GM12878 (cell line): ENCODE data around the gene SDHC. TPM values are rescaled to one million over a fixed set of nuclear protein-coding genes. Genes with fewer than 3 reads are reported as not detected.

Source experiments
- ATAC-seq: fragments of 200-7000 bp; cut with Tn5 transposase; 3 replicates; pipeline ENCODE4 v1.9.1; 2020; ENCODE audit warnings: mild to moderate bottlenecking, moderate library complexity
- BruUV-seq: library from RNA; stranded (reverse); fragments of 400-500 nt; replicated peaks from 2 replicates; lab custom pipeline; 2021; lab: Mats Ljungman, UMichigan
- CTCF ChIA-PET: fragments of 300-600 bp; sonication (Branson Sonifier 250); formaldehyde crosslinking; extraction: SDS; loops from one replicate; lab custom pipeline; 2021; ENCODE audit warnings: inconsistent platforms; lab: Yijun Ruan, JAX
- POLR2A ChIA-PET: fragments of 350-600 bp; formaldehyde crosslinking; extraction: SDS; loops from one replicate; lab custom pipeline; 2021; ENCODE audit warnings: inconsistent platforms; lab: Charles Lee
- RAD21 ChIA-PET: fragments of 300-600 bp; sonication (Branson Sonifier 250); formaldehyde crosslinking; loops from one replicate; lab custom pipeline; 2023; ENCODE audit warnings: antibody characterized with exemption; ENCODE audit not compliant: unreplicated experiment; lab: Charles Lee
- SMC1A ChIA-PET: fragments of 300-600 bp; sonication (Branson Sonifier 250); formaldehyde crosslinking; loops from one replicate; lab custom pipeline; 2023; ENCODE audit not compliant: unreplicated experiment, uncharacterized antibody; lab: Charles Lee
- DNase-seq: peaks from one replicate; pipeline ENCODE4 v3.0.0-alpha.2; 2011; ENCODE audit warnings: low read depth, low spot score
- FAIRE-seq: peaks from 3 replicates; lab custom pipeline; 2011; peaks lifted over from hg19 to GRCh38; lab: Jason Lieb, UNC
- H2AFZ ChIP-seq: 2 replicates; pipeline ENCODE4 v1.6.0; 2011; ENCODE audit warnings: low read depth, low read length, control low read depth; ENCODE audit not compliant: control insufficient read depth
- H3K27ac ChIP-seq: 2 replicates; pipeline ENCODE4 v1.5.1; 2011; ENCODE audit warnings: control low read depth; ENCODE audit not compliant: control insufficient read depth, insufficient read depth
- H3K27me3 ChIP-seq, 2 experiments: replicated peaks in 1 of 2; 2 replicates each; pipeline versions ENCODE4 v1.6.0 to v1.6.1; 2011; ENCODE audit warnings: low read length in 1 of 2; ENCODE audit not compliant: control insufficient read depth in 2 of 2, insufficient read depth in 2 of 2
- H3K36me3 ChIP-seq, 2 experiments: 2 replicates each; pipeline ENCODE4 v1.5.1; 2011; ENCODE audit warnings: low read length in 1 of 2; ENCODE audit not compliant: control insufficient read depth in 2 of 2, insufficient read depth in 2 of 2
- H3K4me1 ChIP-seq: 2 replicates; pipeline ENCODE4 v1.6.1; 2011; ENCODE audit warnings: mild to moderate bottlenecking, low read length, moderate library complexity, mixed read lengths; ENCODE audit not compliant: control insufficient read depth, insufficient read depth
- H3K4me2 ChIP-seq: 2 replicates; pipeline ENCODE4 v1.6.0; 2011; ENCODE audit warnings: control low read depth; ENCODE audit not compliant: control insufficient read depth, insufficient read depth
- H3K4me3 ChIP-seq: fragments of 200-600 bp; sonication (generic); 2 replicates; pipeline ENCODE4 v1.5.1; 2016
- H3K79me2 ChIP-seq: 2 replicates; pipeline ENCODE4 v1.6.0; 2011; ENCODE audit warnings: low read length; ENCODE audit not compliant: control insufficient read depth, insufficient read depth
- H3K9ac ChIP-seq: 2 replicates; pipeline ENCODE4 v1.8.0; 2011; ENCODE audit warnings: low read length, control low read depth, mixed read lengths; ENCODE audit not compliant: control insufficient read depth, insufficient read depth
- H3K9me3 ChIP-seq: replicated peaks from 3 replicates; pipeline ENCODE4 v1.5.1; 2011; ENCODE audit warnings: mild to moderate bottlenecking, low read length; ENCODE audit not compliant: control insufficient read depth, insufficient read depth
- H4K20me1 ChIP-seq: 2 replicates; pipeline ENCODE4 v1.6.0; 2011; ENCODE audit not compliant: control insufficient read depth, insufficient read depth
- ATF7 ChIP-seq: fragments of 450-650 bp; IDR thresholded peaks from 2 replicates; pipeline ENCODE4 v1.6.1; 2016; ENCODE audit warnings: low read depth, mild to moderate bottlenecking
- CBFB ChIP-seq: IDR thresholded peaks from 2 replicates; pipeline ENCODE4 v1.6.1; 2016; ENCODE audit warnings: antibody characterized with exemption, low read depth
- CBX5 ChIP-seq: sonication (generic); IDR thresholded peaks from 2 replicates; pipeline ENCODE4 v1.6.1; 2016; ENCODE audit warnings: low read depth, moderate library complexity, mild to moderate bottlenecking, inconsistent platforms
- CUX1 ChIP-seq: IDR thresholded peaks from 2 replicates; pipeline ENCODE4 v1.6.1; 2012; ENCODE audit warnings: improper control_type of control experiment, low read depth, low read length; ENCODE audit not compliant: insufficient replicate concordance
- FOXM1 ChIP-seq: IDR thresholded peaks from 2 replicates; pipeline ENCODE4 v1.6.1; 2012; ENCODE audit warnings: low read depth, mild to moderate bottlenecking, inconsistent platforms, low read length, moderate library complexity
- IRF4 ChIP-seq: IDR thresholded peaks from 2 replicates; pipeline ENCODE4 v1.6.1; 2011; ENCODE audit warnings: low read depth, low read length
- MYB ChIP-seq: fragments of 150-350 bp; IDR thresholded peaks from 2 replicates; pipeline ENCODE4 v1.6.1; 2014; ENCODE audit warnings: mild to moderate bottlenecking, low read depth, low read length, borderline replicate concordance
- SREBF2 ChIP-seq: IDR thresholded peaks from 2 replicates; pipeline ENCODE4 v1.6.1; 2012; ENCODE audit warnings: mild to moderate bottlenecking, low read length
- STAT3 ChIP-seq: IDR thresholded peaks from 2 replicates; pipeline ENCODE4 v1.6.1; 2011; ENCODE audit warnings: low read depth, low read length, improper control_type of control experiment
- TARDBP ChIP-seq: IDR thresholded peaks from 2 replicates; pipeline ENCODE4 v1.6.1; 2016; ENCODE audit warnings: borderline replicate concordance
- YY1 ChIP-seq: IDR thresholded peaks from 2 replicates; pipeline ENCODE4 v1.6.1; 2011; ENCODE audit warnings: low read depth, mild to moderate bottlenecking, low read length
- ZBTB40 ChIP-seq: fragments of 450-650 bp; IDR thresholded peaks from 2 replicates; pipeline ENCODE4 v1.6.1; 2016; ENCODE audit warnings: mild to moderate bottlenecking, moderate library complexity, borderline replicate concordance
- WGBS: methylation state at CpG from one replicate; pipeline ENCODE4 v1.1.6; 2016; ENCODE audit warnings: low lambda C conversion rate; ENCODE audit not compliant: insufficient replicate concordance, insufficient coverage; ENCODE audit errors: missing lambda C conversion rate; 5-methylcytosine and 5-hydroxymethylcytosine counted together
- in situ Hi-C: fragments of 300-500 bp; cut with MboI; formaldehyde crosslinking; loops from 9 replicates; pipeline ENCODE4 v1.14.3; 2018; ENCODE audit warnings: mixed read lengths
- intact Hi-C: fragments of 100-400 bp; cut with micrococcal nuclease; formaldehyde crosslinking; loops from one replicate; pipeline ENCODE4 v1.14.2; 2022; ENCODE audit not compliant: unreplicated experiment
- polyA plus RNA-seq, 11 experiments: library from polyadenylated mRNA; depleted of rRNA in 4 of 11; unstranded in 6 of 11; stranded (reverse) in 5 of 11; fragments of >200 nt; fragmentation: Nextera tagmentation in 4 of 11; fragmentation: Illumina TruSeq in 1 of 11; extraction: Ambion mirVana in 4 of 11; extraction: Trizol in 1 of 11; gene quantifications; 1 replicate in 1 of 11; 2 replicates in 10 of 11; pipeline versions ENCODE4 v1.2.1 to v1.2.3, GENCODE V29; 2011 to 2016; ENCODE audit warnings: inconsistent platforms in 2 of 11, missing spikeins in 2 of 11, low read depth in 1 of 11
- total RNA-seq, 4 experiments: library from RNA; depleted of rRNA in 3 of 4; stranded (reverse); fragments of >200 nt in 3 of 4; fragmentation: Illumina TruSeq in 1 of 4; extraction: Trizol in 1 of 4; gene quantifications; 2 replicates each; pipeline versions ENCODE4 v1.2.1 to v1.2.3, GENCODE V29; 2013 to 2021
- TF ChIP-seq, protein P1 (sequence below): IDR thresholded peaks from 2 replicates; pipeline ENCODE4 v1.6.1; 2011; ENCODE audit warnings: borderline replicate concordance, low read depth, mild to moderate bottlenecking, moderate library complexity, mixed read lengths, low read length; ENCODE audit not compliant: insufficient read depth; ENCODE audit errors: extremely low read length

Gene SDHC
- total and polyA plus RNA-seq, 10 of the 15 experiments (the other 5 are each of a cell fraction or from before 2014, with no cell fraction given) = 18.4 to 340 (median 178) TPM

DNA sequence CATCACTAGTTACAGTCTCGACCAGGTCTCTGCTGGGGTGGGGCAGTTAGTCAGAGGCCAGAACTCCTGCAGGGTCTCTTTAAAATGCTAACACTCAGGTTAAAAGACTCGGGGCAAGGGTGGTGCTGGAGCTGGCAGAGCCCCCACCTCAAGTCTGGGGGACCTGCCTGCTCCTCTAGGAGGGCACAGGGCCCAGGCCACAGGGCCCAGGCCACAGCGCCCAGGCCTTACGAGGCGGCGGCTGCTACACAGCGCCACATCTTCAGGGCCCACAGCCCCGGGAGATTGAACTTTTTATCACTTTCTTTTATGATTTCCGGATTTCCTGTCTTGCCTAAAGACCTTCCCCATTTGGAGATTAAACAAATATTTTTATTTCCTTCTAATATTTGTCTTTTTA lies 14.8 kb upstream of the SDHC start:
- POLR2A ChIA-PET = no interaction called here
- Histone ChIP-seq H3K79me2 (0 out of 2 replicates have a peak, but pooled peaks cover under 1% of the 10 kb centered on the region), H3K9ac (no peak overlapping the region), H3K4me3 (no peak overlapping the region), H3K27ac (no peak overlapping the region), H3K27me3 (no peaks in the 10 kb centered on the region), H3K4me1 (peaks cover 10% of the 10 kb centered on the region; the same call in 1 of the 2 replicates), H3K4me2 (no peak overlapping the region), H2AFZ (no peak overlapping the region), H4K20me1 (no peaks in the 10 kb centered on the region), H3K36me3 (no peaks in the 10 kb centered on the region), H3K9me3 (no peaks in the 10 kb centered on the region)
- intact Hi-C loops (no loop called here), in situ Hi-C loops (no loop called here)
- BruUV-seq = no TSS peak
- RAD21 ChIA-PET = no interaction called here
- ATAC-seq (no peak), FAIRE-seq (no peak), DNase-seq (no peak)
- SMC1A ChIA-PET = no interaction called here
- CTCF ChIA-PET = no interaction called here
- WGBS = 82% methylated on average over 9 of the region's 9 CpGs
- TF ChIP-seq IRF4 (no peak), FOXM1 (no peak), ZBTB40 (no peak), STAT3 (no peak), TARDBP (no peak), CBFB (no peak), YY1 (no peak), CBX5 (no peak), ATF7 (no peak), SREBF2 (no peak), MYB (no peak), CUX1 (no peak)
- TF ChIP-seq, protein P1, sequence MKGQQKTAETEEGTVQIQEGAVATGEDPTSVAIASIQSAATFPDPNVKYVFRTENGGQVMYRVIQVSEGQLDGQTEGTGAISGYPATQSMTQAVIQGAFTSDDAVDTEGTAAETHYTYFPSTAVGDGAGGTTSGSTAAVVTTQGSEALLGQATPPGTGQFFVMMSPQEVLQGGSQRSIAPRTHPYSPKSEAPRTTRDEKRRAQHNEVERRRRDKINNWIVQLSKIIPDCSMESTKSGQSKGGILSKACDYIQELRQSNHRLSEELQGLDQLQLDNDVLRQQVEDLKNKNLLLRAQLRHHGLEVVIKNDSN = no peak
